SK-N-DZ (cell line): ENCODE measurements around the gene FURIN.
"Not testable (repeated sequence)": the region's sequence is repeated elsewhere in the genome, so short reads cannot be mapped to it uniquely, and the experiment has no call there.

ENCODE experiments used
- DNase-seq: peaks from one replicate; pipeline ENCODE4 v3.0.0-alpha.2; 2015; ENCODE audit warnings: low spot score

The FURIN gene

DNA sequence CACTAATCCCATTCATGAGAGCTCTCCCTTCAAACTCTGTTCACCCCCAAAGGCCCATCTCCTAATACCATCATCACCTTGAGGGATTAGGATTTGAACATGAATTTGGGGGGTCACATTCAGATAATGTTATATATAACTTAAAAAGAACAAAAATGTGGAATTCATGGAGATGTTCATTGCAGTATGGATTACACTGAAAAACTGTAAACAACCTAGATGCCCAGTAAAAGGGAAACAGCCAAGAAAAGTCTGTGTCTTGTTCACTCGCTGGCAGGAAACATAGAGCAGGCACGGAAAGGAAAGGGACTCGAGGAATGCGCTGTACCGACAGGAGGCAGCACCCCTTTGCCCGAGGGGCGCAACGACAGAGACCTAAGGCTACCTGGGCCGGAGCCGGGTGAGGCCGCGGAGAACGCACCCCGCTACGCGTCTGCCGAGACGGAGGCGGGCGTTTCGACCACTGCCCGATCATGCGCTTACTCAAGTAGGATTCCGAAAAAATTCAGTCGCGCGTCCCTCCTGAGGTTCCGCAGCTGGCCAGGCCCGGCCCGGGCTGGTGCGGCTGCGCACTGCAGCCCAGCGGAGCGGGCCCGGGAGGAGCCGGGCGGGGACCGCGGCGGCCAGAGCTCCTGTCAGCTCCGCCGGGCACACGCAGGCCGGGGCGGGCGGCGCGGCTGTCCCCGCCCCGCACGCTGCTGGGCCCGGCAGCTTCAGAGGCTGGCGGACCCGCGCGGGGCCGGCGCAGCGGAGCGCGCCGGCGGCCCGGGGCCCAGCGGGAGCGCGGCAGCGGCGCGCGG lies 33.9 kb downstream of the FURIN start:
- peak; percentile 69 for DNase-seq

DNA sequence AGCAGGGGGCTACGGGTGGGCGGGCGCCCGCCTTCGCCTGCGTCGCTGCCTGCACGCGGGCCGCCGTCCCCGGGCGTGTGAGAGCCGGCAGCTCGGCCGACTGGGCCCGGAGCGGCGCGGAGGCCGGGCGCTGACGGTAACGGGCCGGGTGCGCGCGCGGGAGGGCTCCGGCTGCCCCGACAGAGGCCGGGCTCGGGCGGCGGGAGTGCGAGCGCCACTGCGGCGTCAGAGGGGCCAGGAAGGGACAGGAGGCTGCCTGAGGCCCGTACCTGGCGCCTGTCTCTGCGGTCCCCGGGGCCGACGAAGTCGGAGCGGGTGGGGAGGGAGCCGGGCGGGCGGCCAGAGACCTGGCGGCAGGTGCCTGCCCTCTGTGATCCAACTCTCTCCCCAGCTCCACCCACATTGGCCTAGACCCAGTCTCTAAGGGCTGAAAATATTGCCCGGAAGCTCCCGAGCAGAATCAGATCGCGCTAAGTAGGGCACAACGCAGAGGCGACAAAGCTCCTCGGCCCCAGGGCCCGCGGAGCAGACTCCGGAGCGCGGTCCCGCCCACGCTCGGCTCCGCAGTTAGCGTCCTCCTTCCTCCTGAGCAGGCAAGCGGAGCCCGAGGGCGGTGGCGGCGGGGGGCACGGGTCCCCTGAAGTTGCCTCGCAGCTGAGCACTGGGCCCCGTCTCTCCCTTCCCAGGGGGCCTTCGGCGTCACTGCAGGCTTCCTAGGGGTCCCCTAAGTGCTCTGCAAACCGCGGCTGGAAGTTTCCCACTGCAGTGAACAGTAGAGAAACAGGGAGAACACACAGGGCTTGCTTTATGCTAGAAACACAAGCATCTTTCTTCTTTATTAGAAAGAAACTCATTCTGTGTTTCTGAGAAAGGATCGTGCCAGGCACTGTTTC lies 34.7 kb downstream of the FURIN start, which contains the start of gene MAN2A2:
Gene MAN2A2, plus strand, starts transcription at position 463 of the 893 bp plus-strand sequence. CDS start 906 bp downstream, outside the sequence.
- peak; percentile 51 for DNase-seq

DNA sequence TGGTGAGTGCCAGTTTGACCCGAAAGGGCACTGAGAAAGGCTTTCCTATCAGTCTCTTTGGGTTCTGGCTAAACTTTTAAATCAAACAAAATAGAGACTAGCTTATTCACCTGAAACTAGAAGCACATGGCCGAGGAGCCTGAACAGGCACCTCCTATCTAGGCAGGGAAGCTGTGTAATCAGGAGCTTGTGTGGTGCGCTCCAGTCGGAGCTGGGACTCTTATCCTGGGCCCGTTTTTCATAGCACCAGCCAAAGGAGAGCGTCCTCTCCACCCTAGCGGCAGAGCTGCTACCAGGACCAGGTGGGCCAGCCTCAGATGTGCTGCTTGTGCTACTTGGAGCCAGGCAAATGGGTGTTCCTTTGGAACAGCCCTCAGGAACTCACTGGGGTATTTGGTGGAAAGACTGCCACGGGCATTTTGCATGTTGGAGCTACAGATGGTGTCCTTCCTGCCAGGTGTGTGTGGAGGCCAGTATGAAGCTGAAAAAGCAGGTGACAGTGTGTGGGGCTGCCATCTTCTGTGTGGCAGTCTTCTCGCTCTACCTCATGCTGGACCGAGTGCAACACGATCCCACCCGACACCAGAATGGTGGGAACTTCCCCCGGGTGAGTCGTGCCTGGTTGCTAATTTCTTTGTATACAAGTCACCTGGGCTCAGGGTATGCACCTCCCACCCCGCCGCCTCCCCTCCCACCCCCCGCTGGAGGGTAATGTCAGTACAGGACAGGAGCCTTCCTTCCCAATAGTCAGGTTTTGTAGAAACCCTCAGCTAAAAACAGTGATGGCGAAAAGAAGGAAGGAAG lies 35.5 kb downstream of the FURIN start:
- DNase-seq = peak; percentile 40

- no peak for DNase-seq
Measured at GRCh38 chr15:90904746-90905145, 36.4 kb downstream of the FURIN start.

- DNase-seq = no peak
Measured at GRCh38 chr15:90905306-90906180, 37.2 kb downstream of the FURIN start.

GRCh38 chr15:90906181-90906849 lies 37.9 kb downstream of the FURIN start:
- no peak for DNase-seq

DNA sequence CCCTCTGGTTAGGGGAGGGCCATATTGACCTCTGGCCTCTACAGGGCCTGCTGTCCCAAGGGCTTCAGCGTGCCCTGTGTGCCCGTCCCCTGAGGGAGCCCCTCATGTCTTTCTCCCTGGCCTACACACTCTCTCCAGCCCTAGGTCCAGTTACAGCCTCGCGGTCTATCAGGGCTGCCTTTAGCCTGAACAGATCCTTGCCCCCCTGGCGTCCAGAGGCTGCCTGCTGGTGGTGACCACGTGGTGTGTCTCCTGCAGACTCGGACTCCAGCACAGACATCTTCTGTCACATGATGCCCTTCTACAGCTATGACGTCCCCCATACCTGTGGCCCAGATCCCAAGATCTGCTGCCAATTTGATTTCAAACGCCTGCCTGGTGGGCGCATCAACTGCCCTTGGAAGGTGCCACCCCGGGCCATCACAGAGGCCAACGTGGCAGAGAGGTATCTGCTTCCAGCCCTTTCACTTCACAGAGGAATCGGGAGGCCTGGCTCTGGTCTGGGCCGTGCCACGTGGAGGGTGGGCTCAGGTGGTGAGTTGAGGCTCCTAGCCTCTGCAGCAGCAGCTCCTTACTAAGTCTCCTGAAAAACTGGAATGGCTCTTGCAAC lies 38.8 kb downstream of the FURIN start:
- no peak for DNase-seq

GRCh38 chr15:90907838-90908507 lies 39.6 kb downstream of the FURIN start:
- DNase-seq = no peak

GRCh38 chr15:90909449-90909848 lies 41.1 kb downstream of the FURIN start:
- DNase-seq = not testable (repeated sequence)

DNA sequence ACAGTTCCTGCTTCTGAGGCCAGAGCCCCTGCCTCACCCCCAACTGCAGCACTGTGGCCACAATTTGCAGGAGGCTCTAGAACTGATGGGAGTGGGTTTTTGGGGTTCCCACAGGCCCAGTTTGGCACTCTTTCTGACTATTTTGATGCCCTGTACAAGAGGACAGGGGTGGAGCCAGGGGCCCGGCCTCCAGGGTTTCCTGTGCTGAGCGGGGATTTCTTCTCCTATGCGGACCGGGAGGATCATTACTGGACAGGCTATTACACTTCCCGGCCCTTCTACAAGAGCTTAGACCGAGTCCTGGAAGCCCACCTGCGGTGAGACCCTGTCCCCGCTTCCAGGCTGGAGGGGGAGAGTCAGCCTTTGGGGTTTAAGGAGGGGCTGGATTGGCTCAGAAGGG lies 41.6 kb downstream of the FURIN start:
- no peak for DNase-seq

DNA sequence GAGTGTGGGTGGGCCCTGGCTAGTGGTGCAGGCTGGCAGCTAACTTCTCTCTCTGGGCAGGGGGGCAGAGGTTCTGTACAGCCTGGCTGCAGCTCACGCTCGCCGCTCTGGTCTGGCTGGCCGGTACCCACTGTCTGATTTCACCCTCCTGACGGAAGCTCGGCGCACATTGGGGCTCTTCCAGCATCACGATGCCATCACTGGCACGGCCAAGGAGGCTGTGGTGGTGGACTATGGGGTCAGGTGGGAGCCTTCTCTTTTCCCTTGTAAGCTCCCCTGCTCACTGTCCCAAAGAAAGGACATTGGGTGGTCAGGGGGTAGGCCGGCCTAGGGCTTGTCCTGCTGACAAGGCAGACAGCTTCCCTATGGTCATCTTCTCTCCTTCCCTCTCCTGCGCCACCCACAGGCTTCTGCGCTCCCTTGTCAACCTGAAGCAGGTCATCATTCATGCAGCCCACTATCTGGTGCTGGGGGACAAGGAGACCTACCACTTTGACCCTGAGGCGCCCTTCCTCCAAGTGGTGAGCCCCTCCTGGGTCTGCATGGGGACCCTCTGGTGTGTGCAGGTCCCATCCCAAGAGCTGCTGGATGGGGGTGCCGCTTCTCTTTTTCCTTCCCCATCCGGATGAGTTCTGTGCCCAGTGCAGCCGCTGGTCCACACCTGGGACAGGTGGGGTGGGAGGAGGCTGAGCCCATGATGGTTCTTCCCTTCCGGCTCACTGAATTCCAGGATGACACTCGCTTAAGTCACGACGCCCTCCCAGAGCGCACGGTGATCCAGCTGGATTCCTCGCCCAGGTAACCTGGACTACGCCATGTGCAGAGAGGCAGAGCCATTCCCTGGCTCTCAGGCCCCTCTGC lies 42.3 kb downstream of the FURIN start:
- DNase-seq = no peak

DNA sequence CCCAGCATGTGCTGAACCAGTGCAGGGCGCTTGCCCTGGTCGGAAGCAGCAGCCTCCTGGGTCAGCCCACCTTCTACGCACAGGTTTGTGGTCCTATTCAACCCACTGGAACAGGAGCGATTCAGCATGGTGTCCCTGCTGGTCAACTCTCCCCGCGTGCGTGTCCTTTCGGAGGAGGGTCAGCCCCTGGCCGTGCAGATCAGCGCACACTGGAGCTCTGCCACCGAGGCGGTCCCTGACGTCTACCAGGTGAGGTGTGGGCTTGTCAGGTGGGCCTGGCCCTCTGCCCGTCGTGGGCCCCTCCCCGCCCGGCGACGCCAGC lies 42.9 kb downstream of the FURIN start:
- DNase-seq = no peak

DNA sequence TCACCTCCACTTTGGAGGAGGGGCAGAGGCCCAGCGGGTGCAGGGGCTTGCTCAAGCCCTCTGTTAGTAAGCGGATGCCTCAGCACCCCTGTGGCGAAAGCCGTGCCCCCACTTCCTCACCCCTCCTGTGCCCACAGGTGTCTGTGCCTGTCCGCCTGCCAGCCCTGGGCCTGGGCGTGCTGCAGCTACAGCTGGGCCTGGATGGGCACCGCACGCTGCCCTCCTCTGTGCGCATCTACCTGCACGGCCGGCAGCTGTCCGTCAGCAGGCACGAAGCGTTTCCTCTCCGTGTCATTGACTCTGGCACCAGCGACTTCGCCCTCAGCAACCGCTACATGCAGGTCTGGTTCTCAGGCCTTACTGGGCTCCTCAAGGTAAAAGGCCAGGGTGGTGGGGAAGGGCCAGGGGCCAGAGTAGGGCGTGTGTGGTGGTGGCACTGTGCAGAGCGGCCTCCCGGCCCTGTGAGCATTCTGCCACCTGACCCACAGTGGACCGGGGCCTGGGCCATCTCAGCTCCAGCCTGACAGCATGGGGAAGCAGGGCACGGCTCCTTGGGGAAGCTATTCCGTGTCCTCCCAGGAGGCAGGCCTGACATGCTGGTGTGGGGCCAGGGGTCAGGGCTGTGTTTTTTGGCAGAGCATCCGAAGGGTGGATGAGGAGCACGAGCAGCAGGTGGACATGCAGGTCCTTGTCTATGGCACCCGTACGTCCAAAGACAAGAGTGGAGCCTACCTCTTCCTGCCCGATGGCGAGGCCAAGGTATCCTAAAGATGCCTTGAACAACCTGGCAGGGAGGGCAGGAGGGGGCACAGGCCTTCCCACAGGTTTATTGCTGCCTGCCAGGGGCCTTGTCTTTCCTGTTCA lies 43.8 kb downstream of the FURIN start:
- no peak for DNase-seq

- DNase-seq = no peak
Measured at GRCh38 chr15:90912770-90913075, 44.3 kb downstream of the FURIN start.

DNA sequence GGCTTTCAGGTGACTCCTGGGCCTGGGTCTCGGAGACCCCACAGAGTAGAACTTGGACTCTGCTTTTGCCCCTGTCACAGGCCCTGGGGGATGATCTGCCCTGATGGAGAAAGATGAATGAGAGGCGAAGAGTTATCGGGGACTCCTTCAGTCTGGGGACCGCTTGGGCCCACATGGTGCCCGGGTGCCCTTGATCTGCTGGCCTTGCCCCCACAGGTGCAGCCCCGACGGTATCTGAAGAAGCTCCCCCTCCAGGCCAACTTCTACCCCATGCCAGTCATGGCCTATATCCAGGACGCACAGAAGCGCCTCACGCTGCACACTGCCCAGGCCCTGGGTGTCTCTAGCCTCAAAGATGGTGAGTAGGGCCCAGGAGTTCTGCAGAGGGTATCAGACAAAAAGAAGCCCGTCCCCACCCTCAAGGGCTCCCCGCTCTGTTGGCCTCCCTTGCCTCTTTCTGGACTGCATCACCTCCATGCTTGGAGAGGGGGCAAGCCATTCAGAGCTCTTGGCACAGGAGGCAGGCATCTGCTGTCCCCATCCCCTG lies 45.1 kb downstream of the FURIN start:
- no peak for DNase-seq

DNA sequence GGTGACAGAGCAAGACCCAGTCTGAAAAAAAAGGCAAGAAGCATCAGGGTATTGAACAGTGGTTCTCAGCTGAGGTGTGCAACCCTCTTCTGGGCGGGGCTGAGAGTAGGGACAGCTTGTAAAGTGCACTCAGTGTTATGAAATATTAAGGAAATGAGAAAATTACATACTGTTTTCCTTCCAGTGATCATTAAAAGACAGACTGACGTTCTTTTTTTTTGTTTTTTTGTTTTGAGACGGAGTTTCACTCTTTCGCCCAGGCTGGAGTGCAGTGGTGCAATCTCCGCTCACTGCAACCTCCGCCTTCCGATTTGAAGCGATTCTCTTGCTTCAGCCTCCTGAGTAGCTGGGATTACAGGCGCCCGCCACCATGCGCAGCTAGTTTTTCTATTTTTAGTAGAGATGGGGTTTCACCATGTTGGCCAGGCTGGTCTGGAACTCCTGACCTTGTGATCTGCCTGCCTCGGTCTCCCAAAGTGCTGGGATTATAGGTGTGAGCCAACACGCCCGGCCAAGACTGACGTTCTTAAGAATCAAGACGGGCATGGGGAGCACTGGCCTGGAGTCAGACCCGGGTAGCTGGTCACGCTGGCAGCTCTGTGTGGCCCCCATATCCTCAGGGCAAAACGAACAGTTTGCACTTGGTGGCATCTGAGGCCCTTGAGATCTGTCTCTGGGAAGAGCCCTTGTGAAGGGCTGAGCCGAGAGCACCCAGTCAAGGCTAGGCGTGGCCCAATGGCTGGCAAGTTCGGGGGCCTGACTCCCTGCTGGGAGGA lies 46.1 kb downstream of the FURIN start:
- DNase-seq = no peak
